GM12873 (cell line): ENCODE results near the gene TMEM132C.

Source experiments
- TF ChIP-seq, protein P1 (sequence below): IDR thresholded peaks from 2 replicates; pipeline ENCODE4 v1.5.1; 2012; ENCODE audit warnings: low read depth, mild to moderate bottlenecking, moderate library complexity, low read length, control low read depth; ENCODE audit not compliant: insufficient read depth; ENCODE audit errors: missing control alignments

The TMEM132C gene

DNA sequence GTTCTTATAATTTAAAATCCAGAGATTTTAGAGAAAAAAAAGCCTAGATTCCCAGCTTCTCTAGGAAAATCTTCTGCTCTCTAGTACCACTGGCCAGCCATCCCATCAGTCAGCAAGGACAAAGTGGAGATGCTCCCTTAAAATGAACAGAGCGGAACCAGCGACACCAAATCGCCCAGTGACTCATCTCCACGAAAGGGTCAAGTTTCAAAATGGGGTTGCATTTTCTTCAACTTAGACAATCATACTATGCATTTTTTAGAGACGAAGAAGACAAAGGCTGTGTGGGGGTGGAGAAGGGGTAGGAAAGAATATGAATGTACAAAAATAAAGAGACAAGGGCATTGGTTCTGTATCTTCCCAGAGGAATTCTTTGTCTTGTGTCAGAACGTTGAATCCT is 344.8 kb downstream of the TMEM132C start:
- TF ChIP-seq, protein P1, sequence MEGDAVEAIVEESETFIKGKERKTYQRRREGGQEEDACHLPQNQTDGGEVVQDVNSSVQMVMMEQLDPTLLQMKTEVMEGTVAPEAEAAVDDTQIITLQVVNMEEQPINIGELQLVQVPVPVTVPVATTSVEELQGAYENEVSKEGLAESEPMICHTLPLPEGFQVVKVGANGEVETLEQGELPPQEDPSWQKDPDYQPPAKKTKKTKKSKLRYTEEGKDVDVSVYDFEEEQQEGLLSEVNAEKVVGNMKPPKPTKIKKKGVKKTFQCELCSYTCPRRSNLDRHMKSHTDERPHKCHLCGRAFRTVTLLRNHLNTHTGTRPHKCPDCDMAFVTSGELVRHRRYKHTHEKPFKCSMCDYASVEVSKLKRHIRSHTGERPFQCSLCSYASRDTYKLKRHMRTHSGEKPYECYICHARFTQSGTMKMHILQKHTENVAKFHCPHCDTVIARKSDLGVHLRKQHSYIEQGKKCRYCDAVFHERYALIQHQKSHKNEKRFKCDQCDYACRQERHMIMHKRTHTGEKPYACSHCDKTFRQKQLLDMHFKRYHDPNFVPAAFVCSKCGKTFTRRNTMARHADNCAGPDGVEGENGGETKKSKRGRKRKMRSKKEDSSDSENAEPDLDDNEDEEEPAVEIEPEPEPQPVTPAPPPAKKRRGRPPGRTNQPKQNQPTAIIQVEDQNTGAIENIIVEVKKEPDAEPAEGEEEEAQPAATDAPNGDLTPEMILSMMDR: no peak

GRCh38 chr12:128612150-128612850 is 345.3 kb downstream of the TMEM132C start:
- TF ChIP-seq, protein P1: no peak

GRCh38 chr12:128613837-128614590 is 347.0 kb downstream of the TMEM132C start:
- TF ChIP-seq, protein P1: no peak

GRCh38 chr12:128617304-128617833 is 350.4 kb downstream of the TMEM132C start:
- TF ChIP-seq, protein P1: no peak

- TF ChIP-seq, protein P1: no peak
These were observed 352.3 kb downstream of the TMEM132C start for GRCh38 chr12:128619263-128619662.

DNA sequence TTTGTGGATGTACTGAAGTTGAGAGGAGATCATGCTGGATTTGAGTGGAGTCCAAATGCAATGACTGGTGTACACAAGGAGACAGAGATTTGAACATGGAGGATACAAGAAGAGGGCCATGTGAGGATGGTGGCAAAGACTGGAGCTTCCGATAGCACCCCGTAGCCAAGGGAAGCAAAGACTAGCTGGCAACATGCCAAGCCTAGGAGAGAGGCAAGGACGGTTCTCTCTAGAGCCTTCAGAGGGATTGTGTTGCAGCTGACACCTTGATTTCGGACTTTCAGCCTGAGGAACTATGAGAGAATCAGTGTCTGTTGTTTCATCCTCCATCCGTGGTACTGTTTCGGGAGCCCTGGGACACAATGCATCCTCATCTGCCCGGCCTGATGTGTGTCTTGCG is 354.3 kb downstream of the TMEM132C start:
- TF ChIP-seq, protein P1: no peak

GRCh38 chr12:128623748-128624147 is 356.8 kb downstream of the TMEM132C start:
- TF ChIP-seq, protein P1: no peak
